ENCODE data around the gene CCDC92. TPM values are rescaled to one million over a fixed set of nuclear protein-coding genes. Genes with fewer than 3 reads are reported as not detected.

Gene CCDC92
- total RNA-seq, 1 donor from 2014 or later: 4.5 TPM

DNA sequence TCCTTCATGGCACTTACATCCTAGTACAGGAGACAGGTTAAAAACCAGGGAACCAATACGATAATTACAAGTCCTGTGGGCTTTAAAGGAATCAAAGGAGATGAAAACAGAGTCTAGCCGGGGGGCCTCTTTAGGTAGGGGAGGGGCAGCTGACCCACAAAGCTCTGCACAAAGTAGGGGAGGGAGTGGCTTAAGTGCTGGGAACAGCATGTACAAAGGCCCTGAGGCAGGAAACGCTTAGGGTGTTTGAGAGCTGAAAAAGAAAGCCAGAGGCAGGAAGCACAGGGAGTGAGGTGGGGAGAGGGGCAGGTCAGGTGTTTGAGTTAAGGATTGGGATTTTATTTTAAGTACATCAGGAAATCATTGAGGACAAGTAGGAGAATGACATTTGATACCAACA lies 38.1 kb upstream of the CCDC92 start:
- DNase-seq (ENCODE audit: low read depth): no peak

GRCh38 chr12:124009781-124010180 lies 37.1 kb upstream of the CCDC92 start:
- TF ChIP-seq, protein P1, sequence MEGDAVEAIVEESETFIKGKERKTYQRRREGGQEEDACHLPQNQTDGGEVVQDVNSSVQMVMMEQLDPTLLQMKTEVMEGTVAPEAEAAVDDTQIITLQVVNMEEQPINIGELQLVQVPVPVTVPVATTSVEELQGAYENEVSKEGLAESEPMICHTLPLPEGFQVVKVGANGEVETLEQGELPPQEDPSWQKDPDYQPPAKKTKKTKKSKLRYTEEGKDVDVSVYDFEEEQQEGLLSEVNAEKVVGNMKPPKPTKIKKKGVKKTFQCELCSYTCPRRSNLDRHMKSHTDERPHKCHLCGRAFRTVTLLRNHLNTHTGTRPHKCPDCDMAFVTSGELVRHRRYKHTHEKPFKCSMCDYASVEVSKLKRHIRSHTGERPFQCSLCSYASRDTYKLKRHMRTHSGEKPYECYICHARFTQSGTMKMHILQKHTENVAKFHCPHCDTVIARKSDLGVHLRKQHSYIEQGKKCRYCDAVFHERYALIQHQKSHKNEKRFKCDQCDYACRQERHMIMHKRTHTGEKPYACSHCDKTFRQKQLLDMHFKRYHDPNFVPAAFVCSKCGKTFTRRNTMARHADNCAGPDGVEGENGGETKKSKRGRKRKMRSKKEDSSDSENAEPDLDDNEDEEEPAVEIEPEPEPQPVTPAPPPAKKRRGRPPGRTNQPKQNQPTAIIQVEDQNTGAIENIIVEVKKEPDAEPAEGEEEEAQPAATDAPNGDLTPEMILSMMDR (IDR thresholded peaks at IDR 0.05; ENCODE audit: insufficient read depth, low read length, severe bottlenecking): no peak
- peaks cover 5% of the 10 kb centered on the region for H3K36me3 ChIP-seq (ENCODE audit: control insufficient read depth, insufficient read depth, low read length)
- no peak overlapping the region for H3K4me3 ChIP-seq (ENCODE audit: low read depth, low read length)
- no peaks in the 10 kb centered on the region for H3K27me3 ChIP-seq (ENCODE audit: control insufficient read depth, insufficient read depth, low read length)
- no peak for FAIRE-seq
- DNase-seq (ENCODE audit: low read depth): no peak

More for the DNA sequence above, 38.1 kb upstream of the CCDC92 start:
- FAIRE-seq: no peak
- Histone ChIP-seq H3K27me3 (ENCODE audit: control insufficient read depth, insufficient read depth, low read length) (no peaks in the 10 kb centered on the region), H3K36me3 (ENCODE audit: control insufficient read depth, insufficient read depth, low read length) (peaks cover 5% of the 10 kb centered on the region), H3K4me3 (ENCODE audit: low read depth, low read length) (no peak overlapping the region)
- TF ChIP-seq, protein P1 (IDR thresholded peaks at IDR 0.05; ENCODE audit: insufficient read depth, low read length, severe bottlenecking): no peak

- no peak for DNase-seq (ENCODE audit: low read depth)
- TF ChIP-seq, protein P1 (IDR thresholded peaks at IDR 0.05; ENCODE audit: insufficient read depth, low read length, severe bottlenecking): no peak
- no peak for FAIRE-seq
- Histone ChIP-seq H3K36me3 (ENCODE audit: control insufficient read depth, insufficient read depth, low read length) (peaks cover 6% of the 10 kb centered on the region), H3K27me3 (ENCODE audit: control insufficient read depth, insufficient read depth, low read length) (no peaks in the 10 kb centered on the region), H3K4me3 (ENCODE audit: low read depth, low read length) (no peak overlapping the region)
These were observed 36.0 kb upstream of the CCDC92 start for GRCh38 chr12:124008595-124008994.

GRCh38 chr12:124007826-124008570 lies 35.4 kb upstream of the CCDC92 start:
- Histone ChIP-seq H3K4me3 (ENCODE audit: low read depth, low read length) (no peak overlapping the region), H3K36me3 (ENCODE audit: control insufficient read depth, insufficient read depth, low read length) (peaks cover 6% of the 10 kb centered on the region), H3K27me3 (ENCODE audit: control insufficient read depth, insufficient read depth, low read length) (no peaks in the 10 kb centered on the region)
- DNase-seq (ENCODE audit: low read depth) (peak; percentile 23), FAIRE-seq (peak; percentile 23)
- TF ChIP-seq, protein P1 (IDR thresholded peaks at IDR 0.05; ENCODE audit: insufficient read depth, low read length, severe bottlenecking): no peak

DNA sequence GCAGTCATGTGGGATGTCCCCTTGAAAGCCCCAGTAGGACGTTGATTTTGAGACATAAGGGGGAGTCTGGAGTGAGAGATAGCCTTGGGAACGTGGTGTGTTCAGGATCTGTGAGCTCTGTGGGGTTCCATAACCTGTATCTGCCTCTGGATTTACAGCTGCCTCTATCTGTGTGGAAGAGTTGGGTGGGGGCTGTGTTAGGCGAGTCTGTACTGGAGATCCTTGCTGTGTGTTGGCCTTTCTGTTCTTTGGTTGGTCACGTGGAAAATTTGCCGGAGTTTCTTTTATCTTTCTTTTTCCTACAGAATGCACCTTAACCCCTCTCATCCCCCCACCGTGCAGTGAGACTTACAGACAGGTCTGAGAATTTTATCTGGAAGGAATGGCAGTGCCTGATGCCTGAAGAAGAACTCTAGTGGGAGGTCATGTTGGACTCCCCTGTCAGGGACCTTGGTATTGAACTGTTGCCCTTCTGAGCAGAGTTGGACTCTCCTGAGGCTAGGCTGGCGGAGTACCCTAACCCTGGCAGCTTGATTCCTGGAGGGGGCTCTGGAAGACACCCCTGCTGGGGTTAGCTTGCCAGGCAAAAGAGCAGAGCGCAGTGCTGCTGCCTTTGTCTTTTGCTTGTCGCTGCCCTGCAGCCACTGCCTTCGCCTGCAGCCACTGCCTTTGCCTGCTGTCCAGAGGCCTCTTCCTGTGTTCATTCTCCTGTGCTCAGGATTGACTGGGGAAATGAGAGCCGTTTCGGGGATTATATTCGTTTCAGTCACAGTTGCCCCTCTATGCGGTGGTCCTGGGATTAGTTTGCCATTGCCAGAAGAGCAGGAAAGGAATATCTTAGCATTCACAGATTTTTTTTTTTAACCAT lies 34.4 kb upstream of the CCDC92 start:
- Histone ChIP-seq H3K4me3 (ENCODE audit: low read depth, low read length) (no peak overlapping the region), H3K36me3 (ENCODE audit: control insufficient read depth, insufficient read depth, low read length) (peaks cover 6% of the 10 kb centered on the region), H3K27me3 (ENCODE audit: control insufficient read depth, insufficient read depth, low read length) (no peaks in the 10 kb centered on the region)
- TF ChIP-seq, protein P1 (IDR thresholded peaks at IDR 0.05; ENCODE audit: insufficient read depth, low read length, severe bottlenecking): no peak
- DNase-seq (ENCODE audit: low read depth): no peak
- no peak for FAIRE-seq

Measured in bronchial epithelial cell (primary cell).